Stimulated activated CD4-positive, alpha-beta T cell treated with anti-CD3 and anti-CD28 coated beads, Interleukin-15, amount 100 ng/mL, for 48 hours (primary cell): ENCODE results near the gene ARSI.
"Not testable (repeated sequence)": the region's sequence is repeated elsewhere in the genome, so short reads cannot be mapped to it uniquely, and the experiment has no call there.

Experiments
- DNase-seq, 2 donors: peaks; one replicate each; pipeline ENCODE4 v3.0.0-alpha.2; 2020; ENCODE audit warnings: low read depth in 2 of 2

ARSI gene

DNA sequence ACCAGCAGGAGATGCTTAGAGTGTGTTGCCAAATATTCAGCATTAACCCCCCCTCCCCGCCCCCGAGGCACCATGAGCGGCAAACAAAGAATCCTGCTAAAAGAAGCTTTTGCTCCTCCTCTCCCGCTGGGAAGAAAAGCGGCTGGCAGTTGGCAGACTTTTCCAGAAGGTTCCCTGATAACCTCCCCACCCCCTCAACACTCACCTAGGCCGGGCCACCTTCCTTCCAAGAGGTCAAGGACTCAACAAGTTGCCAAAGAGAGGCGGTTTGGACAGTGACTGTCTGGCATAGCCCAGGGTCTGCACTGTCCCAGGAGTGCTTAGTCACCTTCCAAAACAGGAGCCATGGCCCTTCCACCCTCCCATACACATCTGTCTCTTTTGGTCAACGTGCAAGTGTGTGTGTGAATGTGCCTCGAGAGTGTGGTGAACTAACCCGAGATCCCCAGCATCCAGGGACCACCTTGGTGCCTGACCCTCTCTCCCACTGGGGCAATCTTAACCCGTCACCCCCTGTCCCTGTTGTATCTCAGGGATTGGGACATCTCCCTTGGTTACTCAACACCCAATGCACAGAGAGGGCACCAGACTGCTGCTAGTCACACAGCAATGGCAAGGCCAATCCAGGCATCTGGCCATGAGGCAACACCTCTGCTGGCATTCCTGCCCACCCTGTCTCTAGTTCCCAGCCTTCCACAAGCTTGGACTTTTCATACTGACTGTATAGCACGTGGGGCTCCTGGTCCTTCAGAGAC lies 32.0 kb downstream of the ARSI start:
- DNase-seq = no peak

DNA sequence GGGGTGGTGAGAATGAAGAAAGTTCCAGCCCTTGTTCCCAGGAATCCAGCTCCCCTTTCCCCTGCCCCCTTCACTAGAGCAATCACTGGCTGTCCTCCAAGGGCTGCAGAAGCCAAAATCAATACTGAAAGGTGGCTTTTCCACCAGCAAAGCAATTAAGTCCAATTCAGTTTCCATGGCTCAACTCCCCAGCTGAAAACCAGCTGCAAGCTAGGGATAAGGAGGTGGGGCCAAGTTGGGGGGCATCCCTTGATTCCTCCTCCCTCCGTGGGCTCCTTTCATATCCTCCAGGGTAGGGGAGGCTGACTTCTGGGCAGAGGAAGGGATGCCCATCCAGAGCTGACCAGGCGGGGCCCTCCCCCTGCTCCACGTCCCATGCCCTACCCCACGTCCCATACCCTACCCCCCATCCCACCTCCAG lies 35.8 kb downstream of the ARSI start:
- DNase-seq = no peak

DNA sequence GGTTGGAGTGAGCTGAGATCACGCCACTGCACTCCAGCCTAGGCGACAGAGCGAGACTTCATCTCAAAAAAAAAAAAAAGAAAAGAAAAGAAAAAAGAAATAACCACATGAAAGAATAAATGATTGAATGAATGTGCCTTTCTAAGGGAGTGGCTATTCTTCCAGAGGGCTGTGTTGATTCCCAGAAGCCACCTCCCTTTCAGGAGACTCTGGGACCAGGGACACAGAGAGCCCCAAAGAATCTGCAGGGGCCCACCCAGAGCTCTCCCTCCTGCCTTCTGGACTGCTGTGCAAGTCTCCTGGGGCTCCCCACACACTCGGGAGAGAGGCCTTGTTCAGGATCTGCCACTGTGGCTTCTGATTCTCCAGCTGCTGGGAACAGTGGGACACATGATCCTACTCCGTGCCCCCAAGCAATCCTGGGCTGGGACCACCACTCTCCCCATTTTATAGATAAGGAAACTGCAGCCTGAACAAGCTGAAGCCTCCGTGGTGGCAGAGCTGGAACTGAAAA lies 36.8 kb downstream of the ARSI start:
- no peak for DNase-seq

DNA sequence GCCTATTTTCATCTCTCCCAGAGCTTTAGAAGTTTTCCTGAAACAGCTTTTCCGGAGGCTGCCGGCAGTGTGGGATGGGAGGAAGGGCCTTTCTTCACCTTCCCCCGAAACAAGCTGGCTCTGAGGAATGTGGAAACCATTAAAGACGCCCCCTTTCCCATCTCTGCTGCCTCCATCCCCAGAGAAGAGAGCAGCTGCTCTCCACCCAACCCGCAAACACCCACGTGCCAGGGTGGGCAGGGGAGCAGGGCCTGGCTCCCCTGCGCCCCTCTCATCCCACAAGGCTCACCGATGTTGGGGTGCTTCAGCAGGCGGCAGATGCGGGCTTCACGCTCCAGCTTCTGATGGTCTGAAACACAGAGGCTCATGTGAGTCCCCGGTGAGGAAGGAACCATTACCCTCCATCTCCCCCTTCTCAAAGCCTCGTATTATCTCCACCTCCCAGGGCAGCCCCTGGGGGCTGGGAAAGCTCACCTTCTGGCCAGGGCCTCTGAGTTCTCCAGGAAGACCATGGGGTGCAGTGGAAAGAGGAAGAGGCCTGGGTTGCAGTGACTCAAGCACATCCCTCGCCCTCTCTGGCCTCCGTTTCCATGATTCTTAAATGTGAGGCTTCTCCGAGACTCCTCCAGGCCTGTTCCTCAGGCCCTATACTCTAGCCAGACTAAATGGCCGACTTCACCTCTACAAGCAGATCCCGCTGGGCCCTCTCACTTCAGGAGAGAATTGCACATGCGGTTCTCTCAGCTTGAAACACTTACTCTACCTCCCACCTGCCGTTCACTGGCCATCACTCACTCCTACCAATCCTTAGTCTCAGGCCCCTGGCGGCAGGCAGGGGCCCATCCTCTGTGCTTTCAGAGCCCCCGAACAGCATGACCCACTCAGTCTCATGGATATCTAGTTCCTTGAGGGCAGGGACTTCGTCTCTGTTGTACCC lies 37.8 kb downstream of the ARSI start:
- DNase-seq = no peak

DNA sequence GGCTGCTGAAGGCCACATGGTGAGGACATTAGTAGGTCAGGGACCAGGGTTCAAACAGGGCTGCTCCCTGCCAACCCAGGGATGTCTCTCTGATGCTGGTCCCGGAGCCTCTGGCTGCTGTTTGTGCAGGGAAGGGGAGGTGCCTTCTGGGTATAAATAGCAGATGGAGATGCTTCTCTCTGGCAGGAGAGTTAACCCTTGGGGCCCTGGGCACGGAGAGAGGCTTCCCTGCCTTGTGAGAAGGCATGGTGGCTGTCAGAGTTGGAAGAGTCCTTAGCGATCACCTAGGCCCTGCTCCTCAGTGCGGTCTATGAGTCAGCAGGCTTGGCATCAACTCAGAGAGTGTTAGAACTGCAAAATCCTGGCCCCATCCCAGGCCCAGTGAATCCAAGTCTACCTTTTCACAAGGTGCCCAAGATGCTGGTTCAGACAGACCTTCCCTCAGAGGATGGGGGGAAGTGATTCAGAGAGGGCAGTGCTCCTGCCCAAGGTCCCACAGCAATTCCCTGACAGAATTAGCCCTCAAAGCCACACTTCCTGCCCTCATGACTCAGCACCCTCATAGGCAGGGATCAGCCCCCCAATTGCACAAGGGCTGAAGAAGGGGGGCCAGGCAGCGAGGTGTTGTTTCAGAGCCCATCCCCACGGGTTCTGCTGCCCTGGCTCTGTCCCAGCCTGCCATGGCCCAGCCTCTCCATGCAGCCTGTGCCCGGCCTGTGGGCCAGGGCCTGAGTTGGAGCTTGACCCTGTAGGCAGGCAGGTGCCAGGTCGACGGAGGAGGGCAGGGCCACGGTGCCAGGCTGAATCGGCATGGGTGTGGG lies 38.7 kb downstream of the ARSI start:
- DNase-seq = no peak

DNA sequence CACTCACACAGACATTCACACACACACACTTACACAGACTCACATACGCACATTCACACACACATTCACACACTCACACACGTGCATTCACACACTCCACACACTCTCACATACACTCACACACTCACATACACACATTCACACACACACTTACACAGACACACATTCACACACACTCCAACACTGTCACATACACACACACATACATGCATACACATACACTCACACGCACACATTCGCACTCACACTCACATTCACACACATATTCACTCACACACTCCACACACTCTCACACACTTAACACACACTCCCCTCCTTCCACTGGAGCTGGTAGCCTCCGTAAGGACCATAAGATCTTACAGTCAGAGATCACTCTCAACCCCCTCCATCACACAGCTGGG lies 39.3 kb downstream of the ARSI start:
- no peak for DNase-seq

DNA sequence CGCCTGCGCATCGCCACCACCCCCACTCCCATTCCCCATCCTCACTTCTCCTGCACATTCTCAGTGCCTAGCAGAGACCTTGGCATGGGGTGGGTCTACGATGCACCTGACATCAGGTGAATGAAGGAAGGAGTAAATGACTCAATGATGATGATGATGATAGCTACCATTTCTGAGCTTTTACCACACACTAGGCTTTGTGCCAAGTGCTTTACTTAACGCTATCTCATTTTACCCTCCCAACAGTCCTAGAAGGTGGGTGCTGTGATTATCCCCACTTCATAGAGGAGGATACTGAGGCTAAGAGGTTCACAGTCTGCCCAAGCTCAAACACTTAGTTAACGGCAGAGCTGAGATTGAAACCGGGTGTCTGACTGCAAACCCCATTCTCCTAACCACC lies 40.2 kb downstream of the ARSI start:
- no peak for DNase-seq

DNA sequence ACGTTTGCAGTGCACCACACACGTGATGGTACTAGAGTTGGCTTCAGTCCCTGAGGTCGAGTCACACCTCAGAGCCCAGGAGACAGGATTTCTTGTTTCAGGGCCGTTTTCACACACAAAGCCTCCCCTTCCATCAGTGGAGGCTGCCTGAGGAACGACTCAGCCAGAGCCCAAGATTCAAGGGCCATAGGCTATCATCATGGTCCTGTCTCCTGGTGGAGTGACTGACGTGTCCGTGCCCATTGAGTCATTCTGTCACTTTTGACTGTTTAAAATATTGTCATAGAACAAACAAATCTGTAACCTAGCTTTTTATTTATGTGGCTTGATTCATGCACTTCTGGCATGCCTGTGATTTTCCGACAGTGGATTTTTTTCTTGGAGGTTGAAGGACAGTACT lies 41.5 kb downstream of the ARSI start:
- DNase-seq = no peak

DNA sequence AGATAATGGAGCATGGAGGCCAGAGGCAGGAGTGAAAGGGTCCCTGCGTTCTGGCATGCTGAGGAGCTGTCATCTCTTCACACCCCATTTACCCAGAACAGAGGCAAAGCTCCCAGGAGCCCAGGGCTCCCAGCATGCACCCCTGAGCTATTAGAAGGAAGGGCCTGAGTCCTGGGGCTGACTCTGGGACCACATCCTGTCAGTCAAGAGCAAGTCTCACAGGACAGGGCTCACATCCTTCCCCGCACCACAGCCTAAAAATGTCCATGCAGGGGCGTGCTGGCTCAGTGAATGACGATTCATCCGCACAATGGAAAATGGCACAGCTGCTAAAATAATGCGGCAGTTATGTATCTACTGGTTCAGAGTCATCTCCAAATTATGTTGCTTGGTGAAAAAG lies 44.6 kb downstream of the ARSI start:
- DNase-seq = no peak

DNA sequence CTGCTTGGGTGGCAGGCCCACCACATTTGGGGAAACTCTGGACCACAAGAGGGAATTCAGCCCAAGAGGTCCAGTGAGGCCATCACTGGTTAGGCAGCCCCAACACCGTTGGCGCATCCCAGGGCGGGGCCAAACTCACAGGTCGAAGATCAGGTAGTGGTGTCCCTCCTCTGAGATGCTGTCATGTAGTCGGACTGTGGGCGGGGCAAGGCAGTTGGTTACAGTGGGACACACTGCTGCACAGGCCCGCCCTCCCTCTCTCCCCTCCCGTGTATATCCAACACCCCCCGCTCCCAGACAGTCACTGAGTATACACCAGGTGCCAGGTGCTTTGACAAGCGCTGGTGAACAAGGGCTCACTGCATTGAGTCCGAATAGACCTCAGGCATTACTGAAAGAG lies 45.3 kb downstream of the ARSI start:
- no peak for DNase-seq

DNA sequence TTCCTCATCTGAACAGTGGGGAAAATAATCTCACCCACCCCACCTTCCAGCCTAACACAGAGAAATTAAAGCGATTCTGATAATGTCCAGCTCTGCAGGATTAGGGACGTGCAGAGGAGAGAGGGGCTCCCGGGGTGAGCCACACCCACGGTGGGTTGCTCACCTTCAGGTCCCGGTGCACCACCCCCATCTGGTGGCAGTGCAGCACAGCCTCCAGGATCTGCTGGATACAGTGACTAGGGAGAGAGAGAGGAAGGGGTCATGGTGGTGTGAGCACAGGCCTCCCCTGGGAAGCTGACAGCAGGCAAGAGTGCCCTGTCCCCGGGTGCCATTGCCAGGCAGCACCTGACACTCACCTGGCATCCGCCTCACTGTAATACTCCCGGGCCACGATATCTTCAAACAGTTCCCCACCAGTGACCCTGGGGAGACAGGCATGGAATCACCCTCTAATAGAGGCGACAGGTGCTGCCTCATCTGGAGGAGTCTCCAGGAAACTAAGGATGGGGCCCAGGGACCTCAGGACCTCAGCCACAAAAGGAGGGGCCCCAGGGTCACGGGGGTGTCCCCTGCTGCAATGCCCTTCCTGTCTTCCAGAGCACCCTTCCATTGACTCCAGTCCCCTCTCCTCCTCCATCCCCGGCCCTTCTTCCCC lies 46.2 kb downstream of the ARSI start:
- DNase-seq = no peak

DNA sequence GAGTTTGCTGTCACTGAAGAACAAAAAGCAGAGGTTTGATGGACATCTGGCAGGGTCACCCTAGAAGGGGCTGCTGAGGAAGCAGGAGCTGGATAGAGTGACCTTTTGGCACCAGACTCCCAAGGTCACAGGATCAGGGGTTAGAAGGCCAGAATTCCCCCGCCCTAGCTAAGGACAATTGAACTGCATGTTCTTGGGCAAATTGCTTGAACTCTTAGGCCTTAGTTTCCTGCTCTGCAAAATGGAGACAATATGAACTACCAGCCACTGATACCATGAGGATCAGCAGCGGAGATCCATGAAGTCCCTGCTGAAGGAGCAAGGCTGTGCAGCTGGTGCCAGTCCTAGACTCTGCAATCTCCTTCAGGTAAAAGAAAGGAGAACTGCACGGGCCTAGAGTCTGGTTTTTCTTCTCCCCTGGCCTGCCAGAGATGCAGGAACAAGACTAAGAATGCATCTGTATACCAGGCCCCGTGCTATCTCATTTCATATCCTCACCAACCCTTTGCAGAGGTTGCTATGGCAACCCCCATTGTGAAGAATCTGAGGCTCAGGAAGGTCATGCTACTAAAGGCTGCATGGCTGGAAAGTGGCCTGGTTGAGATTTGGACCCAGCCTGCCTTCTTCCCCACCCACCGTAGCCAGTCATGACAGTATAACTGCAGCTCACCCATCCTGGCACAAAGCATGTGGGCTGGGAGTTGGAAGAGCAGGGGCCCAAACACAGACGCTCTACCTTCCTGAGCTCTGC lies 46.9 kb downstream of the ARSI start:
- no peak for DNase-seq

DNA sequence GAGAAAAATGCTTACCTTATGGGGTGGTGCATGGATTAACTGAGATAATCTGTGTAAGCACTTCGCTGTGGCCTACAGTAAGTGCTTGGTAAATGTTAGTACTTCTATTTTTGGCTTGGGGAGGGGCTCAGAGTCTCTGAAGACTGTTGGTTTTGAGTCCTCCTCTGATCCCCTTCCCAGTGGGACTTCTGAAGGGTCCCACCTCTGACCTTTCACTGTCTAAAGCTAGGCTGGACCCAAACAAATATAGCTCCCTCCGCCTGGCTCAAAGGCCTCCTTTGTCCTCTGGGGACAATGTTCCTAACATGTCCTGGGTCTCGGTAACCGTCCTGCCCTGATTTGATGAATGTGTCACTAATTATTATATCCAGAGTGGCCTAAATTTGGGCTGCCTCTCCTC lies 47.9 kb downstream of the ARSI start:
- DNase-seq = no peak

DNA sequence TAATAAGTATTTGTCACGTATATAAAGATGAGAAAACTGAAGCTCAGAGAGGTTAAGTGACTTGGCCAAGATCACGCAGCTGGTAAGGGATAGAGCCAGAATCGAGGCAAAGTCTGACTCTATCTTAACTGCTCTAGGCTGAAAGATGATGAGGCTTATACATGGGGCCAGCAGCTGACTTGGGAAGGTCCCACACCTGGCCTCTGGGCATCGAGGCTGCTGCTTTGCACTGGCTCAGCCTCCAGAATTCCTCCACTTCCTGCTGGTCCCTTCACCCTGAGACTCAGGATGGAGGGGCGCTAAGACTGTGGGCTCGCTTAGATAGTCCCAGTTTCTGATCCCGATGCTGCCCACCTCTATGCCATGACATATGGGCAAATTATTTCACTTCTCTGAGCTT lies 48.3 kb downstream of the ARSI start:
- DNase-seq = no peak

DNA sequence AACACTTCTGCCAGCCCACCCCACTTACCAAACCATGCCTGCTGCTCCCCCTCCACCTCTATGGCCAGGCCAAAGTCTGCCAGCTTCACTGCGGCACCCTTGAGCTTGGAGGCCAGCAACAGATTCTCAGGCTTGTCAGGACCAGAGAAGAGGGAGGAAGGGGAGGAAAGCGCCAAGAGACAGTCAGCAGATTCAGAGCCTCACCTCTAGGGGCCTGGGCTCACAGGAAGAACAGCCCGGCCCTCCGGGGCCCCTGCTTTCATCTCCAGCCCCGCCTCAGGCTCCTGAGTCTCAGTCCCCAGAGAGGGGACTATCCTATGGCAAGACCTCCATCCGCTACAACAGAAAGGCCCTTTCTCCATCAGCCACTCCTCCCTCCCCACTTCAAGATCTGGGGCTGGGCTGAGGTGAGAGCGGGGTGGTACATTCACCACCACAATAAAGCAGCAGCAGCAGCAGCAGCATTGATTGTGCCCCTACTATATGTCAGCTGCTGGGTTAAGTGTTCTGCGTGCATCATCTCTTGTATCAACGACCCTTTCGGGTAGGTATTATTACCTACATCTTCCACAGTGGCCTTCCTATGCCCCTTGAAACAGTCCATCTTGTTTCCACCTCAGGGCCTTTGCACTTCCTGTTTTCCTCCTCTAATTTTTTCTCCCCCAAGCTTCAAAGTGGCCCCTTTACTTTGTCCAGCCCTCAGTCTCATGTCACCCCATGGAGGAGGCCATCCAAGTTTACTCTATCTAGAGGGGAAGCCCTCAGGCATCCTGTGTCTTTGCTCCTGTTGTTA lies 49.1 kb downstream of the ARSI start:
- no peak for DNase-seq

DNA sequence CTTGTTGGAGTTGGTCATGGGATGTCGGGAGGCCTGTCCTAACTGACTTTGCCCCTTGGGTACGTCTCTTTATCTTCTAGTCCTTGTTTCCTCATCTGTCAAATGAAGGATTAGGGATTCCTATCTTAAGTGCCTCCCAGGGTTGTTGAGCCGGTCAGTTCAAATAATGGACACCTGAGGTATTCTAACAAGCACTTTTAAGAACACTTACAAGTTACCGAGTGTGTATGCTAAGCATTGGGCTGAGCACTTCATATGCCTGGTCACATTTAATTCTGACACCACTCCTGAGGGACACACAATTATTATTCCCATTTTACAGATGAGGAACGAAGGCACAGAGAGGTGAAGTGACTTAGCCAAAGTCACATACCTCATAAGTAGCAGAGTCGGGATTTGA lies 50.2 kb downstream of the ARSI start:
- DNase-seq = no peak

DNA sequence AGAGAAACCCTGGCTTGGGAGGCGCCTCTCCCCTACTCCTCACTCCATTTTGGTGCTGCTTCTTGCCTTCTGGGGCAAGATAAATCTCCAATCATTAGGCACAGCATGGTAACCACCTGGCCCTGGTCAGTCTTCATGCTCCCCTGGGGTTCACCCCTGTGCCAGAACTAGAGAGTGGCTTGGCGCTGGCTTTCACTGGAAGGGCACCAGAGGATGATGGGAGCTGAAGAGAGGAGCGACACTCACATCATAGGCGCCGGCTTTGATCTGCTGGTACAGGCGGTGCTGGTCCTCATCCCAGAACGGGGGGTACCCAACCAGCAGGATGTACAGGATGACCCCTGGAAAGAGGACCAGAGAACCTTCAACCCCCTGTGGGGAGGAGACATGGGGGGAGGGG lies 51.2 kb downstream of the ARSI start:
- no peak for DNase-seq

DNA sequence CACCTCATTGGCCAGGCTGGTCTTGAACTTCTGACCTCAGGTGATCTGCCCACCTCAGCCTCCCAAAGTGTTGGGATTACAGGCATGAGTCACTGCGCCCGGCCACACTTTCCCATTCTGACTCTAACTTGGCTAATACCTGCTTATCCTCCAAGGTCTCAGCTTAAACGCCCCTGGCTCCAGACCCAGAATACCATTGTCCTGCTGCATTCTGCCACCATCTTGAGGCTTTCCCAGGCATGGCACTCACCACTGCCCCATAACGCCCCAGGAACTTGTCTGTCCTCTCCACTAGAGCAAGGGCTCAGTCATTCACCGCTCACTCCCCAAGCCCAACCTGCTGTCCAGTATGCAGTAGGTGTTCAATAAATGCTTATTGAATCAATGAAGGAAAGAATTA lies 53.0 kb downstream of the ARSI start:
- no peak for DNase-seq

DNA sequence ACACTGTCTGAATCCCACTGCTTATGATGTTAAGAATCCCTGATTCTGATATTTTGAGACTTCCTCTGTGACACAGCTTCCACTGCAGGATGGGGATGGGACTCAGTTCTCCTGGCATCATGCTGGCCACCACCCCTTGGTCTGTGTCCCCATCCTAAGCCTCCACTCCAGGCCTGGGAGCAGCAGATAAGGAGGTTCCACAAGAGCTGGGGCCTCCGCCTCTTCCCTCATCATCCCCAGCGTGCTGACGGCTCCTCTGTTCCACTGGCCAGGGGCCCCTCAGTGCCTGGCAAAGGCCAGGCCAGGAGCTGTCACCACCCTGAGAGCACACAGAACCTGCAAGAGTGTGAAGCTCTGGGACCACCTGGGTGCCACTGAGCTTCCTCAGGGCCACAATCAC lies 53.8 kb downstream of the ARSI start:
- no peak for DNase-seq

DNA sequence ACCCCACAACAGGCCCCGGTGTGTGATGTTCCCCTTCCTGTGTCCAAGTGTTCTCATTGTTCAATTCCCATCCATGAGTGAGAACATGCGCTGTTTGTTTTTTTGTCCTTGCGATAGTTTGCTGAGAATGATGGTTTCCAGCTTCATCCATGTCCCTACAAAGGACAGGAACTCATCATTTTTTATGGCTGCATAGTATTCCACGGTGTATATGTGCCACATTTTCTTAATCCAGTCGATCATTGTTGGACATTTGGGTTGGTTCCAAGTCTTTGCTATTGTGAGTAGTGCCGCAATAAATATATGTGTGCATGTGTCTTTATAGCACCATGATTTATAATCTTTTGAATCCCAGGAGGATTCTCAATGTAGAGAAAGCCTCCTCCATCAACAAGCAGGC lies 54.2 kb downstream of the ARSI start:
- not testable (repeated sequence) for DNase-seq
